ENCODE measurements around the gene AKT1. TPM values are rescaled to one million over a fixed set of nuclear protein-coding genes. Genes with fewer than 3 reads are reported as not detected.

AKT1 gene
- total RNA-seq = 156 and 188 TPM in 2 replicates

DNA sequence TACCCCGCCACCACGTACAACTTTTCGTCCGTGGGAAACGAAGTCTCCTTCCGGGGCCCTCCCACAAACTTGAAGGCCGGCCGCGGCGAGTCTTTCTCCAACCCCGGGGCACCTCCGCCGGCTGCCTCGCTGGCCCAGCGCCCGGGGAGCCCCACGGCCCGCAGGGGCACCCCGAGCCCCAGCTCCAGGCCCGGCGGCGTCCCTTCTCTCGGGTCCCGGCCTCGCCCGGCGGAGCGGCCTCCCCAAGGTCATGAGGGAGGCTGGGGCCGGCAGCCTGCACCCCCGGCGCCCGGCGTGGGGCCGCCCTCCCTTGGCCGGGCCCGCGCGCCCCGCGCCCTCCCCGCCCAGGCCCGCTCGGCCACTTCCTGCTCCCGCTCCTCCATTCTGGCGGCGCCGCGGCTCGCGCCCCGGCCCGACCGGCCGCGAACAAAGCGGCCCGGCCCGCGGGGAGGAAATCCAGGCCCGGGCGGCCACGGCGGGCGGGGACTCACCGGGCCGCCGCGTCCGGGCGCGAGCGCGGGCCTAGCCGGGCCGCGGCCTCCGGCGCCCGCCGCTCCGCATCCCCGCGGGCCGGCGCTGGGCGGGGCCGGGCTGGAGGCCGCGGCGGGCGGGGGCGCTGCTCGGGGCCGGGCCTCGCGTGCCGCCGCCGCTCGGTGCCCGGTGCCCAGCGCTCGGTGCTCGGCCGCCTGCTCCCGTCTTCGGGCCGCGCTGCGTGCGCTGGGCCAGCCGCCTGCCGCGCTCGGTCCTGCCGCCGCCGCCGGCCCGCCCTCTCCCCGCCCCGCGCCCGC is at the start of gene AKT1:
AKT1 (minus strand) TSS at position 756 of the 788 bp plus-strand sequence. CDS start 3,105 bp downstream, outside the sequence.
- TF ChIP-seq, protein P1, sequence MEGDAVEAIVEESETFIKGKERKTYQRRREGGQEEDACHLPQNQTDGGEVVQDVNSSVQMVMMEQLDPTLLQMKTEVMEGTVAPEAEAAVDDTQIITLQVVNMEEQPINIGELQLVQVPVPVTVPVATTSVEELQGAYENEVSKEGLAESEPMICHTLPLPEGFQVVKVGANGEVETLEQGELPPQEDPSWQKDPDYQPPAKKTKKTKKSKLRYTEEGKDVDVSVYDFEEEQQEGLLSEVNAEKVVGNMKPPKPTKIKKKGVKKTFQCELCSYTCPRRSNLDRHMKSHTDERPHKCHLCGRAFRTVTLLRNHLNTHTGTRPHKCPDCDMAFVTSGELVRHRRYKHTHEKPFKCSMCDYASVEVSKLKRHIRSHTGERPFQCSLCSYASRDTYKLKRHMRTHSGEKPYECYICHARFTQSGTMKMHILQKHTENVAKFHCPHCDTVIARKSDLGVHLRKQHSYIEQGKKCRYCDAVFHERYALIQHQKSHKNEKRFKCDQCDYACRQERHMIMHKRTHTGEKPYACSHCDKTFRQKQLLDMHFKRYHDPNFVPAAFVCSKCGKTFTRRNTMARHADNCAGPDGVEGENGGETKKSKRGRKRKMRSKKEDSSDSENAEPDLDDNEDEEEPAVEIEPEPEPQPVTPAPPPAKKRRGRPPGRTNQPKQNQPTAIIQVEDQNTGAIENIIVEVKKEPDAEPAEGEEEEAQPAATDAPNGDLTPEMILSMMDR (IDR thresholded peaks at IDR 0.05; ENCODE audit: extremely low read depth, low read depth, low read length) = no peak
- Histone ChIP-seq H4K20me1 (ENCODE audit: insufficient read depth, low read length) (peaks cover 42% of the 10 kb centered on the region), H3K4me1 (ENCODE audit: insufficient read depth, low read length) (peaks cover 17% of the 10 kb centered on the region), H3K27ac (ENCODE audit: low read depth, low read length) (peak within 1 kb of the TSS; percentile 51), H3K36me3 (ENCODE audit: insufficient read depth, low read length) (no peaks in the 10 kb centered on the region), H3K79me2 (ENCODE audit: insufficient read depth, low read length) (peaks cover 47% of the 10 kb centered on the region), H2AFZ (ENCODE audit: low read length) (peak within 1 kb of the TSS; percentile 6), H3K27me3 (ENCODE audit: insufficient read depth, low read length) (peaks cover 2% of the 10 kb centered on the region), H3K9me3 (ENCODE audit: low read depth, low read length) (no peaks in the 10 kb centered on the region), H3K4me3 (ENCODE audit: insufficient read depth, low read length) (peak within 1 kb of the TSS; percentile 83), H3K4me2 (ENCODE audit: insufficient read depth, low read length) (peak within 1 kb of the TSS; percentile 85)
- DNase-seq (ENCODE audit: insufficient read length, low spot score, missing footprints) = peak; percentile 98

DNA sequence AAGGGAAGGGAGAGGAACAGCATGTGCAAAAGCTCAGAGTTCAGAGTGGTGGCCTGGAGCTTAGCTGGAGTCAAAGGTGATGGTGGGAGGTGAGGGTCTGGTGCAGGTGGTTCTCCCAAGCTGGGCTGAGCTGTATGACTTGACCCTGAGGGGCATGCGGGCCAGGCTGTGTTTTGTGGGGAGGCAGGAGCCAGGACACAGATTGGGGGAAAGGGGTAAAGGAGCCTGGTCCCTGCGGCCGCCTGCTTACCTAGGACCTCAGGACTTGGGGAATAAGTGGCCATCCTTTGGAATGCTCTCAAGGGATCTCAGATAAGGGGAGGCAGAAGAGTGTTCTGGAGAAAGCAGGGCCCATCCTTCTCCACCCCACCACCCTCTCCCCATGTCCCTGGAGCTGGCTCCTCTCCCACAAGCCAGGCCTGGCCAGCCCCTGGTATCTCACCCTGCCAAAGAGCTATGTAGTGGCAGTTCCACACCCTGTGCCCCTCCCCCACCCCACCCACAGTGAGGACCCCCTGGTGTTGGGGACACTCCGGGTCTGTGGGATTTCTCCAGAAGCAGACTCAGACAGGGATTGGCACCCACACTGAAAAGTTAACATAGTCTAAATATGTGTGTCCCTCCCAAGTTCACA is 49.6 kb upstream of the AKT1 start:
- no peaks in the 10 kb centered on the region for H3K79me2 ChIP-seq (ENCODE audit: insufficient read depth, low read length)

DNA sequence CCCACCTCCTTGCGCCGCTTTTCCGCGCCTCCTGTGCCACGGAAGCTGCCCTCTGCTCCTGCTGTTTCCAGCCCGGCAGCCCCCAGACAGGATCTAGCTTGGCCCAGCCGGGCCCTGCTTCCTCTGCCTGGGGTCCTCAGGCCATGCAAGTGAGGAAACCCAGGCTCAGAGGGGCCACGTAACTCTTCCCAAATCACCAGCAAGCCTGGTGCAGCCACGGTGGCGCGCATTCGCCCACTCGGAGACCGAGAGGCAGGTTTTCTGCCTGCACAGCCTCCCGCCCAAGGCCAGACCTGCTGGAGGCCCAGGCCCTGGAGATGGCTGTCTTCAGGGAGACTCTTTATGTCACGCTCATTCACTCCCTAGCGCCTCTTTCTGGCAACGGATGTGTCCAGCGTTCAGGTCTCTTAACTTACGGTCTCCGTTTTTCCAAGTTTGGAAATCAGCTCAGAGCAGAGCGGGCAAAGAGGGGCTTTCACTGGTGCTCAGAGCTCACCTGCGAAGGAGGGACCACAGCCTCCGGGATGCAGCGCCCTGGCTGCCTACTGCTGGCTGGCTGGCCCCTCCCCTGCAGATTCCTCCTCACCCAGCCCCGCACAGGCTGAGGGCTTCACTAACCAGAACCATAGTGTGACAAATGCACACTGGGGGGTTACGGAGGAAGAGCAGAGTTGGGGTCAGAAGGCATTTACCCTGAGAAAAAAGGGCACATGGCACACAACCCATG is 48.9 kb upstream of the AKT1 start:
- no peak for DNase-seq (ENCODE audit: insufficient read length, low spot score, missing footprints)

More for the DNA sequence above, 49.6 kb upstream of the AKT1 start:
- TF ChIP-seq, protein P1 (IDR thresholded peaks at IDR 0.05; ENCODE audit: extremely low read depth, low read depth, low read length) = no peak
- H3K4me2 ChIP-seq (ENCODE audit: insufficient read depth, low read length) = no peak overlapping the region
- no peaks in the 10 kb centered on the region for H3K9me3 ChIP-seq (ENCODE audit: low read depth, low read length)
- no peak overlapping the region for H3K27ac ChIP-seq (ENCODE audit: low read depth, low read length)
- no peak for DNase-seq (ENCODE audit: insufficient read length, low spot score, missing footprints)
- no peaks in the 10 kb centered on the region for H4K20me1 ChIP-seq (ENCODE audit: insufficient read depth, low read length)
- H2AFZ ChIP-seq (ENCODE audit: low read length) = no peak overlapping the region
- H3K4me3 ChIP-seq (ENCODE audit: insufficient read depth, low read length) = no peak overlapping the region
- H3K36me3 ChIP-seq (ENCODE audit: insufficient read depth, low read length) = no peaks in the 10 kb centered on the region
- H3K27me3 ChIP-seq (ENCODE audit: insufficient read depth, low read length) = peaks cover 55% of the 10 kb centered on the region
- H3K4me1 ChIP-seq (ENCODE audit: insufficient read depth, low read length) = no peaks in the 10 kb centered on the region

More for the DNA sequence above, 48.9 kb upstream of the AKT1 start:
- Histone ChIP-seq H2AFZ (ENCODE audit: low read length) (no peak overlapping the region), H4K20me1 (ENCODE audit: insufficient read depth, low read length) (no peaks in the 10 kb centered on the region), H3K79me2 (ENCODE audit: insufficient read depth, low read length) (no peaks in the 10 kb centered on the region), H3K4me2 (ENCODE audit: insufficient read depth, low read length) (no peak overlapping the region), H3K9me3 (ENCODE audit: low read depth, low read length) (no peaks in the 10 kb centered on the region), H3K27me3 (ENCODE audit: insufficient read depth, low read length) (peaks cover 55% of the 10 kb centered on the region), H3K4me1 (ENCODE audit: insufficient read depth, low read length) (no peaks in the 10 kb centered on the region), H3K4me3 (ENCODE audit: insufficient read depth, low read length) (no peak overlapping the region), H3K36me3 (ENCODE audit: insufficient read depth, low read length) (no peaks in the 10 kb centered on the region), H3K27ac (ENCODE audit: low read depth, low read length) (no peak overlapping the region)
- TF ChIP-seq, protein P1 (IDR thresholded peaks at IDR 0.05; ENCODE audit: extremely low read depth, low read depth, low read length) = no peak

Data from osteoblast (primary cell).